Activated naive CD4-positive, alpha-beta T cell treated with anti-CD3 and anti-CD28 coated beads, Interleukin-2, amount 10 ng/mL, durations not matched to agents 7 days and 5 days (primary cell): ENCODE measurements around the gene TNKS1BP1.

ENCODE experiments used
- CTCF ChIA-PET: fragments of 350-600 bp; sonication (Branson Sonifier 250); formaldehyde crosslinking; loops from one replicate; lab custom pipeline; 2021; ENCODE audit warnings: antibody characterized with exemption; lab: Charles Lee
- DNase-seq: peaks from one replicate; pipeline ENCODE4 v3.0.0-alpha.2; 2020
- H3K27ac Mint-ChIP-seq: one replicate; pipeline ENCODE4 v1.8.0; 2021; ENCODE audit warnings: mild to moderate bottlenecking, moderate library complexity, mixed read lengths
- H3K27me3 Mint-ChIP-seq: one replicate; pipeline ENCODE4 v1.8.0; 2021; ENCODE audit warnings: mild to moderate bottlenecking, mixed read lengths
- H3K36me3 Mint-ChIP-seq: one replicate; pipeline ENCODE4 v1.8.0; 2021; ENCODE audit warnings: mixed read lengths
- H3K4me1 Mint-ChIP-seq: one replicate; pipeline ENCODE4 v1.8.0; 2021; ENCODE audit warnings: mixed read lengths
- H3K4me3 Mint-ChIP-seq: one replicate; pipeline ENCODE4 v1.8.0; 2021; ENCODE audit warnings: mild to moderate bottlenecking, moderate library complexity, mixed read lengths
- H3K9me3 Mint-ChIP-seq: one replicate; pipeline ENCODE4 v1.8.0; 2021; ENCODE audit warnings: mixed read lengths

The TNKS1BP1 gene

DNA sequence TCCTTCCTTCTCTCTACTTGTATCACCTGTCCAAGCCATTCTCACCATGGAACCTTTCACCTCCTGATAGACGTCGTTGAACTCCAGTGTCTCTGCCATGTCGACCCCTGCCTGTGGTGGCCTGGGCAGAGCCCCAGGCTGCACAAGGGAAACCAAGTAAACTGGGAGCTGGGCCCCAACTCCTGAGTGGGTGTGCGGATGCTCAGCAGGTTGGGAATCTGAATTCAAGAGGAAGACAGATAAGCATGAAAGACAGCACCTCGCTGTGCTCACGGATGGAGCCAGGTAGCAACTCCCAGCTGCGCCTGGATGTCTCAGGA is 10.2 kb upstream of the TNKS1BP1 start:
- peak overlapping the region; percentile 90 for H3K4me3 Mint-ChIP-seq
- H3K36me3 Mint-ChIP-seq, result peaks cover 49% of the 10 kb centered on the region
- H3K27ac Mint-ChIP-seq, result peak overlapping the region; percentile 98
- no peak for DNase-seq
- peaks cover 22% of the 10 kb centered on the region for H3K27me3 Mint-ChIP-seq
- H3K4me1 Mint-ChIP-seq, result peaks cover 41% of the 10 kb centered on the region
- H3K9me3 Mint-ChIP-seq, result no peaks in the 10 kb centered on the region
- CTCF ChIA-PET, result interaction anchor here (1.2 to 4.8 kb wide), 2 partner anchors 9 to 158 kb away, joined by 3 to 23 read pairs; partner anchors contain the start of gene TNKS1BP1

DNA sequence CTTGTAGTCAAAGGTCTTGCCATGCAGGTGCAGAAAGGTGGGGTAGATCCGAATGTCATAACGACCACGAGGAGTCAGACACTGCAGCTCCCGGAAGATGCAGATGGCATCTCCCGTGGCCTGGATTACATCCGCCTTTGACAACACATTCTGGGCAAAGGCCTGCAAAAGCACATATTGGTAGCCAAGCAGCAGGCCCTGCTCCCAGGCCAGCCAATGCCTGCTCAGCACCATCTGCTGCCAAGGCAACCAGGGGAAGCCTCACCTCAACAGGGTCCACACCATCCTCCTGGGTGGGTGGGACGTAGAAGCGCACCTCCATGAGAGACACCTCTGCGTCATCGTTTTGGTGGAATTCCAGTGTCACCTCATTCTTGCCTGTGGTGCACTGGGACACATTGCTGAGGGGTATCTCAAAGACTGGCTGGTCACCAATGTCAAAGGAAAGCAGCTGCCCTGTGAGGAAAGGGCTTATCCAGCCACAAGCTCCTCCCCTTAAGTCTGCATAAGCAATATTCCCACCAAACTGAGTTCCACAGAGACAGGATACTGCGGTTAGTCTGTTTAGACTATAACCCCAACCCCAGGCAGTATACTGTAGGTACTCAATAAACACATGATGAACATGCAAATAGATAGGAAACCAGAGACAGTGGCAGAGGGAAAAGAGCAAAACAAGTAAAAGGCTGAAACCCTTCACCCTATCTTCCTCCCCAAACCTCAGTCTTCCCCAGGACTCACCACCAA is 8.1 kb upstream of the TNKS1BP1 start:
- H3K4me1 Mint-ChIP-seq, result peaks cover 41% of the 10 kb centered on the region
- DNase-seq, result no peak
- CTCF ChIA-PET, result interaction anchor here (1.1 kb wide), 1 partner anchor 194 kb away, joined by 3 read pairs; no protein-coding TSS in a partner anchor
- peaks cover 69% of the 10 kb centered on the region for H3K36me3 Mint-ChIP-seq
- H3K9me3 Mint-ChIP-seq, result no peaks in the 10 kb centered on the region
- no peak overlapping the region for H3K27ac Mint-ChIP-seq
- no peak overlapping the region for H3K4me3 Mint-ChIP-seq
- H3K27me3 Mint-ChIP-seq, result peaks cover 2% of the 10 kb centered on the region

DNA sequence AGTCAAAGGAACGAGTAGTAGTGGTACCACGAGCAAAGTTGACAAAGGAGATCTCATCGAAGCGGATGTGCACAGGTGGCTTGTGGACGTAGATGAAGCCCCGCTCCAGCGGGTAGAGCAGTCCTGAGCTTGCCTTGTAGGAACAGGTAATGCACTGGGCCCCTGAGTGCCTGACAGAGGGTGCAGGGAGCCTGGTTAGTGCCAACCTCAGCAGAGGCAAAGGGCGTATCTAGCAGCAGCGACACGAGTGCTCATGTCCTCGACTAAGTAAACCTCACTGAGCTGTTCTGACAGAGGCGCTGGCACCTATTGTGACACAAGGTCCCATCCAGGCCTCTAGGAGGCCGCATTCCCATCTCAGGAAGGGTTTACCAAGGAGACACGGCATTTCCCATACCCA is 7.0 kb upstream of the TNKS1BP1 start:
- no peak for DNase-seq
- Mint-ChIP-seq H3K4me1 (peaks cover 48% of the 10 kb centered on the region), H3K27me3 (no peaks in the 10 kb centered on the region), H3K9me3 (no peaks in the 10 kb centered on the region), H3K27ac (no peak overlapping the region), H3K4me3 (no peak overlapping the region), H3K36me3 (peaks cover 81% of the 10 kb centered on the region)
- CTCF ChIA-PET, result no interaction called here

DNA sequence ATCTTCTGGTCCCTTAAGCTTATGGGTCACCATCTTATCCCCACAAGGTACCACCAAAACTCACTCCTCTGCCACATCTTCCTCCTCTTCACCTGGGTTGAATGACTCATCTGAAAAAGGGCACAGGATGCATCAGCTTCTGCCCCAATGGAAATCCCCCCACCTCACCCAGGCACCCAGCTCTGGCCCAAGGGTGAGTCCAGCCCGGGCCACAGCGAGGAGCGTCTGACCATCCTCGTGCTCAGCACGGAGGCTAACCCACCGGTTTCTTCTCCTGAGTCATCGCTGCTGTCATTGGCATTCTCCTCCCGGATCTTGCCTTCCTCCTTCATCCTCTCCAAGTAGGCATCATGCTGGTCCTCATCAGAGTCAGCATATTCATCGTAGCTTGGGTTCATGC is 5.3 kb upstream of the TNKS1BP1 start:
- Mint-ChIP-seq H3K9me3 (no peaks in the 10 kb centered on the region), H3K4me1 (peaks cover 52% of the 10 kb centered on the region), H3K27me3 (no peaks in the 10 kb centered on the region), H3K36me3 (peaks cover 89% of the 10 kb centered on the region), H3K27ac (no peak overlapping the region), H3K4me3 (no peak overlapping the region)
- DNase-seq, result no peak
- CTCF ChIA-PET, result interaction anchor here (1.2 to 1.7 kb wide), 2 partner anchors 128 to 163 kb away, joined by 4 to 6 read pairs; no protein-coding TSS in a partner anchor

DNA sequence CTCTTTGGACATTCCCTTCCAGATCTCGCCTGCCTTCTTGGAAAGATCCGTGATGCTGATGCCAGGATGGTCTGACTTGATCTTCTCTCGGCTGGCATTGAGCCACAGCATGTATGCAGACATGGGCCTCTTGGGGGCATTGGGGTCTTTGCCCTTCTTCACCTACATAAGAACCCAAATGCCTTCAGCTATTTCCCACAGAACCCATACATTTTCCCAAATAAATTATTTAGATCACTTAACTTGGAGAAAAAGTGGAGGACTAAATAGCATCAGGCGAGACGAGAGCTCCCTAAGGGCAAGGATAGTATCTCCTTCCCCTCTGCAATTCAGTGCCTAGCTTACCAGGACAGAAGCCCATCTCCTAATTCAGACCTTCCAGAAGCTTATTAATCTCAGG is 3.0 kb upstream of the TNKS1BP1 start:
- DNase-seq, result no peak
- Mint-ChIP-seq H3K36me3 (peaks cover 72% of the 10 kb centered on the region), H3K27me3 (peaks cover 4% of the 10 kb centered on the region), H3K27ac (no peak overlapping the region), H3K4me3 (no peak overlapping the region), H3K9me3 (no peaks in the 10 kb centered on the region), H3K4me1 (peaks cover 41% of the 10 kb centered on the region)
- CTCF ChIA-PET, result interaction anchor here (3.5 kb wide), 1 partner anchor 9 kb away, joined by 23 read pairs; the partner anchor contains the start of genes P2RX3 and SSRP1

DNA sequence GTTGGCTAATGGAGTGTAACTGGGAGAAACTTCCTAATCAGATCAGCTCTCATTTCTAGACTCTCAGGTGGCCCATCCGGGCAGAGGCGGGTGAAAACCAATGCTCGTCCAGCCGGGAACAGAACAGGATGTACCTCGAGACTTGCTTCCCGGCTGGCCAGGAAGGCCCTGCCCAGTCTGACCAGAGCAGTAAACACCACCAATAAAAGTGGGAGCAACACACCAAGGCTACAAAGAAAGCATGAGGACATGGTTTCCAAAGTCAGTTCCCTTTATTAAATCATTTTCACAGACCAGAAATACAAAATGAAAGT is 940 bp upstream of the TNKS1BP1 start:
- H3K4me1 Mint-ChIP-seq, result peaks cover 51% of the 10 kb centered on the region
- peaks cover 53% of the 10 kb centered on the region for H3K36me3 Mint-ChIP-seq
- H3K27ac Mint-ChIP-seq, result peak overlapping the region; percentile 92
- H3K27me3 Mint-ChIP-seq, result peaks cover 4% of the 10 kb centered on the region
- peak overlapping the region; percentile 79 for H3K4me3 Mint-ChIP-seq
- CTCF ChIA-PET, result interaction anchor here (1.2 to 3.5 kb wide), 5 partner anchors 11 to 168 kb away, joined by 3 to 23 read pairs (median 3); partner anchors contain the start of genes P2RX3 and SSRP1
- H3K9me3 Mint-ChIP-seq, result no peaks in the 10 kb centered on the region
- DNase-seq, result no peak

DNA sequence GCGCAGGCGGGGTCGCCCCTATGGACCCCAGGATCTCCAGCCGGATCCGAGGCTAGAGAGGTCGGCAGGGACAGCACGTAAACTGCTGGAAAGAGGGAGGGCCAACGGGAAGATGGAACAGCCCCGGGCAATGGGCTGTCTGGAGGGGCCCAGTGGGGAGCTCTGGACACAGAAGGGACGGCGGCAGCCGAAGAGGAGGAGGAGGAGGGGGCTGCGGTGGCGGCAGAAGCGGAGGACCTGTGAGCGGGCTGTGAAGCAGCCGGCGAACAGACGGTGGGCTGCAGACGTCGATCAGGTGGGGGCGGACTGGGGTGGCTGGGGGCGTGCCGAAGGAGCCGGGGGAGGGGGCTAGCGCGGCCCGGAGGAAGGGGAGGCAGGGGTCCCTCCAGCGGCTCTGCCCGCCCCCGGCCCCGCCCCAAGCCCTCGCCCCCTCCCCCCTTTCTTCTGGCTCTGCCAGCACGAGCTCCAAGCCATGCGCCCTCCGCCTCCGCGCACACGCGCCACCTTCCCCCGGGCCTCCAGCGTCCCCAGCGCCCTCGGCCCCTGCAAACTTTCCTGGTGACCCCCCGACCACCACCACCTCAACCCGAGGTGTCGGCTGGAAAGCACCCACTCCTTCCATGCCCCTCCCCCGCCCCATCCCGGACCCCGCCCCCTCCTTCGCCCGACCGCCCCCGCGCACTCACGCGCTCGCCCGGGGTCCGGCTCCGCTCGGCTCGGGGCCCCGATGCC is 432 bp downstream of the TNKS1BP1 start:
- CTCF ChIA-PET, result interaction anchor here (0.6 to 3.5 kb wide), 4 partner anchors 12 to 318 kb away, joined by 3 to 23 read pairs (median 6); partner anchors contain the start of genes P2RX3 and SSRP1
- Mint-ChIP-seq H3K4me1 (peaks cover 51% of the 10 kb centered on the region), H3K36me3 (peaks cover 39% of the 10 kb centered on the region), H3K9me3 (no peaks in the 10 kb centered on the region), H3K4me3 (peak overlapping the region; percentile 81), H3K27me3 (peaks cover 4% of the 10 kb centered on the region), H3K27ac (peak overlapping the region; percentile 81)
- no peak for DNase-seq

DNA sequence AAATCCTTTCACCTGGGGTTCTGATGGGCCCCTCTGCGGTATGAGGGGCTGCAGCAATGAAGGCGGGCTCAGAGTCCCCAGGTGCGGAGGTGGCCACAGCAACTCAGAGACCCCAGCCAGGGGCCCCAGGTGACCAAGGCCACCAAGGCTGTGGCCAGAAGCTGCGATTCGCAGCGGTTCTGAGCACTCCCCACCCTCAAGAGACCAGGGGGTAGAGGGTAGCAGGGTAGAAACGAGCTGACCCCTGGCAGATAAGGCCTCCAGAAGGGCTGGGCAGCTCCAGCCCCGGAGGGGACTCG is 948 bp downstream of the TNKS1BP1 start:
- no peak for DNase-seq
- CTCF ChIA-PET, result no interaction called here
- H3K4me1 Mint-ChIP-seq, result peaks cover 51% of the 10 kb centered on the region

DNA sequence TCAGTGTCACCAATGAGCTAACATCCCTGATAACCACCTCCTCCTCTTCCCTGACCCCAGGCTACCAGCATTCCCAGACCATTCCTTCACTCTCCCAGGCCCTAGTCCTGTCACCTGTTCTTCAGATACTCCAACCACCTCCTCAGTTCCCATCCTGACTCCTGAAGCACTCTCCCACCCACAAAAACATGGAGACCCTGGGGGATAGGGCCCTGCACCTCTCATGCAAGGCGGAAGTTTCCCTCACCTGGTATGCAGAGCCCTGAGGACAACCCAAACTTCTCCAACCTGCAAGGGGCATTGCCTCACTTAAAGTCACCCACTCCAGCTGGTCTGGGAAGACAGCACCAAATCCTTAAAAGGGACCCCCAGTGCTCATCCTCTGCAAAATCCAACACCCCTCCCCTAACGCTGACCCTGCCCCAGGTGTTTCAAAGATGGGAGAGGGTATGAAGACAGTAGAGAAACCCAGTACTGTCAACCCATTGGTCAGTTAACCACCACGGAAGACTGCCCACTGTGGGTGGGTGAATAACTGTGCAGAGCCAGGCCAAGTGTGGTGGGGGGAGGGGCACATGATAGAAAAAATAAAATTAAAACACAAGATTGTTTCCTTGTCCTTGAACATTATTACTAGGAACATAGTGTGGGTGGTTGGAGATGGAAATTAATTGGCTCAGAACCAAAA is 1.4 kb downstream of the TNKS1BP1 start:
- Mint-ChIP-seq H3K27me3 (peaks cover 4% of the 10 kb centered on the region), H3K27ac (peak overlapping the region; percentile 79), H3K4me3 (peak overlapping the region; percentile 81), H3K4me1 (peaks cover 51% of the 10 kb centered on the region), H3K9me3 (no peaks in the 10 kb centered on the region), H3K36me3 (peaks cover 30% of the 10 kb centered on the region)
- DNase-seq, result no peak
- CTCF ChIA-PET, result interaction anchor here (1.2 kb wide), 1 partner anchor 14 kb away, joined by 3 read pairs; the partner anchor contains the start of gene P2RX3

More for the DNA sequence above, 948 bp downstream of the TNKS1BP1 start:
- Mint-ChIP-seq H3K27me3 (peaks cover 4% of the 10 kb centered on the region), H3K36me3 (peaks cover 35% of the 10 kb centered on the region), H3K27ac (peak overlapping the region; percentile 79), H3K4me3 (peak overlapping the region; percentile 81), H3K9me3 (no peaks in the 10 kb centered on the region)

DNA sequence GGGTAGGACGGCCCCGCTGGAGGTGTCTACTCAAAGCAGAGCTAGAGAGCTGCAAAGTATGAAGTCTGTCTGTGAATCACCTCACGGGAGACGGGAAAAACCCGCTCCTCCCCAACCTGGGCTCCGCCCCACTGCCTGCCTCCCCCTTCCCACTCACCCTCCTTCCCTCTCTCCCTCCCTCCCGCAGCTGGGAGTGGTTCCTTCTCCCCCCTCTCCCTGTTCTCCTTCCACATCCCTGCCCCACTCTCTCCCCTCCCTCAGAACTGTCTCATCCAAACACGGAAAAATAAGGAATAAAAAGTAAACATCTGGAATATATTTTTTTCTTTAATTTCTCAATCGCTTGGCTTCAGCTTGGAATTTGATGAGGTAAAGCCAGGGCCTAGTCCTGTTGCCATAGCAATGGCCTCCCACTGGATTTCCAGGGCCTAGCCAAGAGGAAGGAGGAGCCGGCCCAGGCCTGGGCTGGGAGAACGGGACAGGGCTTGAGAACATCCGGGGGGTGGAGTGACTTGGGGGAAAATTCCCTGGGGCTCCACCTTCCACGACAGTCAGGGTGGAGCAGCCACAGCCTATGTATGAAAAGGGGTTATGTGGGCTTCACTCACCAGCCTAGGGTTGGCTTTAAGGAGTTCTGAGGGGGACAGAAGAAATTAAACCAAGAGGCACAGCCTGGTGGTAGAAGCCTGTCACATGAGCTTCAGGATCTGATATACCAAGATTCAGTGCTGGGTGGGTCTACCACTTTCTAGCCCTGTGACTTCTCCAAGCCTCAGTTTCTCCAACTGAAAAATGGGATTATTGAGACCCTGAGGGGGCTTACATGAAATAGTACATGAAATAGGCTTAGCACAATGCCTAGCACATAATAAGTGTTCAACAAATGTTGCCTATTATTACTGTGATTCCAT is 2.2 kb downstream of the TNKS1BP1 start:
- CTCF ChIA-PET, result interaction anchor here (1.2 kb wide), 1 partner anchor 15 kb away, joined by 3 read pairs; the partner anchor contains the start of gene P2RX3
- Mint-ChIP-seq H3K4me3 (peak overlapping the region; percentile 81), H3K4me1 (peaks cover 48% of the 10 kb centered on the region), H3K27ac (peak overlapping the region; percentile 72), H3K9me3 (no peaks in the 10 kb centered on the region), H3K27me3 (peaks cover 4% of the 10 kb centered on the region), H3K36me3 (peaks cover 22% of the 10 kb centered on the region)
- no peak for DNase-seq

DNA sequence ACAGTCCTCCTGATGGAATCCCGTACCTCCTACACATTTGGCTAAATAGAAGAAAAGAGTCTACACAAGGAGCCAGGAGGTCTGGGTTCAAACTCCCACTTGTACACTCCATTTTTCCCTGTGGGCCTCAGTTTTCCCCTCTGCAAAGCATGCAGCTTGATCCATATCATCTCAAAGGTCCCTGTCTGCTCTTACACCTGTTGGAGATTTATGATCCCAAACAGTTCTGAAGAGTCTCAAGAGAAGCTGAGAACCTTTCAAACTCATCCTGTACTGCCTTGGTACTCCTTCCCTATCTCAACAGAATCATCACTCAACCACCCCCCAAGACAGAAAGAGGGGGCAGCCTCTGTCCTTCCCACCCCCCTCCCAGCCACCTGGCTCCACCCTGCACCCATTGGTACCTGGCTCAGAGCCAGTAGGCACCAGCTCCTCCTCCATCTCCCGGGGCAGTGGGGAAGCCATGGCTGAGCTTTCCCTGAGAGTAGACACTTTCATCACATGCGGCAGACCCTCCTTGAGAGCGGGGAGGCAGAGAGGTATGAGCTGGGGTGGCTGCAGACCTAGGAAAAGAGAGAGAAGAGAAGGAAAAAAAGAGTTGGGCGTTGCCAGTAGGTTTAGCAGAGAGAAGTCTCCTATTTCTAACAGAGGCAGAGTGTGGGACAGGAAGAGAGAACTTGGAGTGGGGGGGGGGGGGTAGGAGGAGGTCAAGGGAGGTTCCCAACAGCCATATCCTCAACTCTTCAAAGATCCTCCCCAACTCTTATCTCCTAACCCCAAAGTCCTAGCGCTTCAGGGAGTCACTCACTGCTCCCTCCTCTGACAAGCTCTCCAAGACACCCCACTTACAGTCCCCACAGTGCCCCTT is 3.1 kb downstream of the TNKS1BP1 start:
- CTCF ChIA-PET, result interaction anchor here (1.0 kb wide), 1 partner anchor 13 kb away, joined by 3 read pairs; no protein-coding TSS in a partner anchor
- Mint-ChIP-seq H3K4me1 (peaks cover 39% of the 10 kb centered on the region), H3K27ac (no peak overlapping the region), H3K36me3 (peaks cover 13% of the 10 kb centered on the region), H3K9me3 (no peaks in the 10 kb centered on the region), H3K4me3 (no peak overlapping the region), H3K27me3 (peaks cover 4% of the 10 kb centered on the region)
- no peak for DNase-seq

DNA sequence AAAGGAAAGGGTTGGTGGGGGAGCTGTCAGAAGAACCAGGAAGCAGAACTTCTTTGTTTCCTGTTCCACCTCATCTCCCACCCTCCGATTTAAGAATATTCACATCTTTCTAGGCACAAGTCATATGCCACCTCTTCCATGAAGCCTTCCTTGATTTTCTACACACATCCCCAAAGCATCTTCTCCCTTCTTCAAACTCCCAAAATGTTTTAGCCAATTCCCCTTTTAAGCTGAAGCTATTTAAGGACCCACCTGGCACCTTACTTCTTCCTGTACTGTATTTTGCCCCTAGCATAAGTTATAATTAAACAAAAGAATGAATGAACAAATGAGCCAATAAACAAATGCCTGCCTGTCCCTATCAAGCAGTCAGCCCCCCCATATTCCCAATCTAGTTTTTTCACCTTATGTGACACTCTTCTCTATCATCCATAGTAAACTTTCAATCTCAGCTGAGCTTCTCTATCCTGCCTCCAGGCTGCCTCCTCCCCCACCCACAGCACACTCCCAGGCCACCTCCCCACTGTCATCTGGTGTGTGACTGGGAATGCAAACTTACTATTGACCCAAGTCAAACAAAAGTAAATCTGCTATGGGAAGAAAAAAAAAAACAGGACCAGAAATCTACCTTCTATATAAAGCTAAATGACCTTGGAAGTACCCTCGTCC is 3.9 kb downstream of the TNKS1BP1 start:
- Mint-ChIP-seq H3K36me3 (peaks cover 7% of the 10 kb centered on the region), H3K27me3 (peaks cover 4% of the 10 kb centered on the region), H3K4me3 (no peak overlapping the region), H3K27ac (no peak overlapping the region), H3K9me3 (no peaks in the 10 kb centered on the region), H3K4me1 (peaks cover 32% of the 10 kb centered on the region)
- CTCF ChIA-PET, result interaction anchor here (1.0 kb wide), 1 partner anchor 13 kb away, joined by 3 read pairs; no protein-coding TSS in a partner anchor
- no peak for DNase-seq
